Lower leg skin (tissue), 4 donors: ENCODE data around the gene CPSF4L. TPM values are rescaled to one million over a fixed set of nuclear protein-coding genes. Genes with fewer than 3 reads are reported as not detected.

ENCODE experiments used
- DNase-seq, 2 donors: peaks; one replicate each; pipeline ENCODE4 v3.0.0-alpha.2; 2019; ENCODE audit warnings: low spot score in 2 of 2
- H3K4me3 ChIP-seq: fragments of 200-600 bp; sonication (generic); 2 replicates; pipeline ENCODE4 v1.5.1; 2017; ENCODE audit warnings: mild to moderate bottlenecking, low read depth; ENCODE audit not compliant: poor library complexity, severe bottlenecking
- CTCF ChIP-seq, 3 donors: fragments of 450-650 bp; IDR thresholded peaks; one replicate each; pipeline ENCODE4 v1.5.1; 2016; ENCODE audit warnings: antibody characterized with exemption in 3 of 3, mild to moderate bottlenecking in 3 of 3, moderate library complexity in 2 of 3
- POLR2A ChIP-seq, 2 donors: fragments of 450-650 bp; IDR thresholded peaks; one replicate each; pipeline ENCODE4 v1.6.1; 2016 to 2017; ENCODE audit warnings: antibody characterized with exemption in 2 of 2, mild to moderate bottlenecking in 1 of 2, moderate library complexity in 1 of 2
- WGBS, 2 donors: methylation state at CpG; one replicate each; pipeline ENCODE4 v1.1.5; 2018; 5-methylcytosine and 5-hydroxymethylcytosine counted together
- intact Hi-C: fragments of 100-400 bp; cut with DNase I; formaldehyde crosslinking; loops from one replicate; pipeline ENCODE4 v1.15.0; 2023; ENCODE audit warnings: low total_unique reads
- total RNA-seq, 4 donors: library from RNA; depleted of rRNA; stranded (reverse); fragments of >200 nt; gene quantifications; one replicate each; pipeline ENCODE4 v1.1.0, GENCODE V29; 2016

CPSF4L gene
- total RNA-seq, 4 donors from 2014 or later: not detected

DNA sequence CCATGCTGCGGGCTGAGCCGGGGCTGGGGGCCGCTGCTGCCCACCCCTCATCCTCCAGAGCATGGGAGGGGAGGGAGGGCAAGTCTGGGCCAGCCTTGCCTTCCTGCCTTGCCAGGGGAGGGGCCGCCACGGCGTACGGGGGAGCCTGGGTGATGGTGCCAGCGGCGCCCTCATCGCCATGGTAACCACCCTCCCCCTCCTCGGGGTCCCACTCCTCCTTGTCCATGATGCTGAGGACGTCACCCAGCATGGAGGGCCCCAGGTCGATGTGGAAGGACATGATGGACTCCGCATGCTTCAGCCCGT is 23.9 kb upstream of the CPSF4L start:
- WGBS, 2 donors: 61 to 72% methylated on average over 11 to 15 of the region's 15 CpGs
- no peak for DNase-seq
- H3K4me3 ChIP-seq: no peak overlapping the region
- TF ChIP-seq POLR2A (IDR thresholded peaks at IDR 0.05) (no peak), CTCF (IDR thresholded peaks at IDR 0.05) (no peak)
- intact Hi-C loops: no loop called here

GRCh38 chr17:73284906-73285602 is 23.4 kb upstream of the CPSF4L start:
- DNase-seq: no peak
- no peak overlapping the region for H3K4me3 ChIP-seq
- intact Hi-C loops: no loop called here
- WGBS, 2 donors: 75 to 77% methylated on average over 20 of the region's 20 CpGs
- TF ChIP-seq CTCF (IDR thresholded peaks at IDR 0.05): no peak
- TF ChIP-seq POLR2A (IDR thresholded peaks at IDR 0.05): no peak

- DNase-seq: no peak
- intact Hi-C loops: no loop called here
- 78 to 83% methylated on average over 8 of the region's 8 CpGs for WGBS, 2 donors
Observed at GRCh38 chr17:73284354-73284753, 22.7 kb upstream of the CPSF4L start.

GRCh38 chr17:73283841-73284282 is 22.2 kb upstream of the CPSF4L start:
- WGBS, 2 donors: 74 to 75% methylated on average over 10 of the region's 10 CpGs
- TF ChIP-seq CTCF (IDR thresholded peaks at IDR 0.05): no peak
- no peak for TF ChIP-seq POLR2A (IDR thresholded peaks at IDR 0.05)
- no peak overlapping the region for H3K4me3 ChIP-seq
- DNase-seq: no peak
- intact Hi-C loops: no loop called here

More at GRCh38 chr17:73284354-73284753, 22.7 kb upstream of the CPSF4L start:
- no peak overlapping the region for H3K4me3 ChIP-seq
- no peak for TF ChIP-seq POLR2A (IDR thresholded peaks at IDR 0.05)

DNA sequence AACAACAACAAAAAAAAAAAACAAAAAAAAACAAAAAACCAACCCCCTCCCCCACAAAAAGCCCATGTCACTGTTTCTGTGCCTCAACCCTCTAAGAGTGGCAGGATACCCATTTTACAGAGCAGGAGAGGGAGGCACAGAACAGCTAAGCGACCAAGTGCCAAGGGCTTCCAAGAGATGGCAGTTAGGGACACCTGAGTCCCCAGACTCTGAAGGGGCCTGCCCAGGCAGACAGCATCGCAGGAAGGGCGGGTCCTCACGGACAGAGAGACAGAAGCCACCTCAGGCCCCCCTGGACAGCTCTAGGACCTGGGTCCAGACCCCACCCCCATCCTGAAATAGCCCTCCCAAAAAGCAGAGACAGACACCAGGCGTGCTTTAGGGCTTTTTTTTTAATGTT is 21.6 kb upstream of the CPSF4L start:
- no peak for DNase-seq
- 94% methylated on average over 5 of the region's 5 CpGs for WGBS, 2 donors
- no peak overlapping the region for H3K4me3 ChIP-seq
- TF ChIP-seq POLR2A (IDR thresholded peaks at IDR 0.05): no peak
- intact Hi-C loops: no loop called here

DNA sequence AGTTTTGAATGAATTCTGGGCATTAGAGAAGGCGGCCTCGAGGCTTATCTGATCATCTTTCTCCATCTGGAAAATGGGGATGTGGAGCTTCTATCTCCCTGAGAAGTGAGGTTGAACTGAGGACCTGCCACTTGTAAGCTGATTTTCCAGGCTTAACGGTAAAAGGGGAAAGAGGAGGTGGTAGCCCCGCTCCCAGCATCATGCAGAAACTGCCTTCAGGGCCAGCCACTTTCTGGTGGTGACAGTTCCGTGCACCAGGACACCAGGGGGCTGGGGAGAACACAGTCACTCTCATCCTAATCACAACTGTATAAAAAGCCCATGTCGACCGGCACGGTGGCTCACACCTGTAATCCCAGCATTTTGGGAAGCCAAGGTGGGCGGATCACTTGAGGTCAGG is 20.9 kb upstream of the CPSF4L start:
- H3K4me3 ChIP-seq: no peak overlapping the region
- TF ChIP-seq CTCF (IDR thresholded peaks at IDR 0.05) (no peak), POLR2A (IDR thresholded peaks at IDR 0.05) (no peak)
- intact Hi-C loops: no loop called here
- WGBS, 2 donors: 89 to 91% methylated on average over 9 of the region's 9 CpGs
- no peak for DNase-seq

- no peak overlapping the region for H3K4me3 ChIP-seq
- no peak for DNase-seq
- no peak for TF ChIP-seq CTCF (IDR thresholded peaks at IDR 0.05)
- no peak for TF ChIP-seq POLR2A (IDR thresholded peaks at IDR 0.05)
- intact Hi-C loops: no loop called here
- WGBS, 2 donors: 79% methylated on average over 6 to 7 of the region's 7 CpGs
Observed at GRCh38 chr17:73281928-73282327, 20.2 kb upstream of the CPSF4L start.
